HG03045 (cell line): ENCODE measurements around the gene TARDBP.
"Not testable (repeated sequence)": the region's sequence is repeated elsewhere in the genome, so short reads cannot be mapped to it uniquely, and the experiment has no call there.

Source experiments
- ATAC-seq: cut with Tn5 transposase; IDR thresholded peaks from one replicate; pipeline ENCODE4 v1.9.1; 2021; ENCODE audit warnings: mild to moderate bottlenecking, moderate library complexity; ENCODE audit not compliant: unreplicated experiment

Gene TARDBP

GRCh38 chr1:10992004-10992403, 20.4 kb upstream of the TARDBP start:
- not testable (repeated sequence) for ATAC-seq

DNA sequence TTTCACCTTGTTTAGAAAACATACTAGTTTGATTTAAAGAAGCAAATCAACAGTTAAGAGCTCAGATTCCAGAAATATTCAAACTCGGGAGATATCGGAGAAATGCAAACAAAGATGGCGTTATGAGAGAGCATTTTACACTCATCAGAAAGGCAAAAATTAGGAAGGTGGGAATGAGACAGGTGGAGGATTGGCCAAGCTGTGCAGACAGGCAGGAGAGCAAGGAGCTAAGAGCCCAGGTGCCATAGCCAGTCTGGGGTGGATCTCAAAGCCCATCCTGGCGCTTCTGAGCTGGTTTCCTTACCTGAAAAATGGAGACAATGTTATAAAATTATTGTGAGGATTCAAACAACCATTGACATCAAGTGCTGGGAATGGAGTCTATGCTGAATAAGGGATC, 19.6 kb upstream of the TARDBP start:
- no peak for ATAC-seq

DNA sequence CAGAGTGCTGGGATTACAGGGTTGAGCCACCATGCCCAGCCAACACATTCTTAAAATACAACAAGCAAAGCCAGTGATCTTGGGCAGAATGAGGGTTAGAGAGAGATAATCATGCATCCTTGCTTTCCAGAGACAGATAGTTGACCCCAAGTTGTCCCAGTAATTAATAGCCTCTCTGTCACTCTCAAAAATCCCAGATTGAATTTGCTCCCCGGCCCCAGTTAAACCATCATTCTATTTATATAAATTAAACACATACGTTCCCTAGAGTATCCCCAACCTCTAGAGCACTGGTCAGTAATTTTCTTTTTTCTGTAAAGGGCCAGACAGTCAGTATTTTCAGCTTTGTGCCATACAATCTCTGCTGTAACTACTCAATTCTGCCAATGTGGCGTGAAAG, 16.4 kb upstream of the TARDBP start:
- ATAC-seq = no peak

GRCh38 chr1:11000526-11000925, 11.9 kb upstream of the TARDBP start:
- no peak for ATAC-seq

DNA sequence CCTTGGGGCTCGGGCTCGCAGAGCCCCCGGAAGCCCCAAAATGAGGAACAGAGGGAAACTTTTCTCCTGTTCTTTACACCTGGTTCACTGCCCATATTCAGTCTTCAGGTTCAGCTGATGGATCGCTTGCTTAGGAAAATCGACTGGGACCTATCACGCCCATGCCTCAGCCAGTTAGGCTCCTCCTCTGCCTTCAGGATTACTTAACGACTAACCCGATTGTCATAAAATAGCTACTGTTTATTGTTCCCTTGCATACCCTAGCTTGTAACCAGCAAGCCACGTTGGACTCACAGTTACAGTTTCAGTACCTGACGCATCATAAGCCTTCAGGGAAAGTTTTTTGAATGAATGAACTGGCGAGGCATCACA, 692 bp downstream of the TARDBP start:
- no peak for ATAC-seq

DNA sequence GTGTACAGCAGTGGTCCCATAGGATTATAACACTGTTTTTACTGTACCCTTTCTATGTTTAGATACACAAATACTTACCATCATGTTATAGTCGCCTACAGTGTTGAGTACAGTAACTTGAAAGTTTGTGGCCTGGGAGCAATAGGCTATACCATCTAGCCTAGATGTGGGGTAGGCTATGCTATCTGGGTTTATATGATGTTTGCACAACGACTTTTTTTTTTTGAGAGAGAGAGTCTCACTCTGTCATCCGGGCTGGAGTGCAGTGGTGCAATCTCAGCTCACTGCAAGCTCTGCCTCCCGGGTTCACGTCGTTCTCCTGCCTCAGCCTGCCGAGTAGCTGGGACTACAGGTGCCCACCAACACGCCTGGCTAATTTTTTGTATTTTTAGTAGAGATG, 6.9 kb downstream of the TARDBP start:
- ATAC-seq = not testable (repeated sequence)

- no peak for ATAC-seq
Measured at GRCh38 chr1:11019971-11020370, 7.5 kb downstream of the TARDBP start.

DNA sequence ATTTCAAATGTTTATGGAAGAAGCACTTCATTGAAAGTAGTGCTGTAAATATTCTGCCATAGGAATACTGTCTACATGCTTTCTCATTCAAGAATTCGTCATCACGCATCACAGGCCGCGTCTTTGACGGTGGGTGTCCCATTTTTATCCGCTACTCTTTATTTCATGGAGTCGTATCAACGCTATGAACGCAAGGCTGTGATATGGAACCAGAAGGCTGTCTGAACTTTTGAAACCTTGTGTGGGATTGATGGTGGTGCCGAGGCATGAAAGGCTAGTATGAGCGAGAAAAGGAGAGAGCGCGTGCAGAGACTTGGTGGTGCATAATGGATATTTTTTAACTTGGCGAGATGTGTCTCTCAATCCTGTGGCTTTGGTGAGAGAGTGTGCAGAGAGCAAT, 10.7 kb downstream of the TARDBP start:
- ATAC-seq = no peak

DNA sequence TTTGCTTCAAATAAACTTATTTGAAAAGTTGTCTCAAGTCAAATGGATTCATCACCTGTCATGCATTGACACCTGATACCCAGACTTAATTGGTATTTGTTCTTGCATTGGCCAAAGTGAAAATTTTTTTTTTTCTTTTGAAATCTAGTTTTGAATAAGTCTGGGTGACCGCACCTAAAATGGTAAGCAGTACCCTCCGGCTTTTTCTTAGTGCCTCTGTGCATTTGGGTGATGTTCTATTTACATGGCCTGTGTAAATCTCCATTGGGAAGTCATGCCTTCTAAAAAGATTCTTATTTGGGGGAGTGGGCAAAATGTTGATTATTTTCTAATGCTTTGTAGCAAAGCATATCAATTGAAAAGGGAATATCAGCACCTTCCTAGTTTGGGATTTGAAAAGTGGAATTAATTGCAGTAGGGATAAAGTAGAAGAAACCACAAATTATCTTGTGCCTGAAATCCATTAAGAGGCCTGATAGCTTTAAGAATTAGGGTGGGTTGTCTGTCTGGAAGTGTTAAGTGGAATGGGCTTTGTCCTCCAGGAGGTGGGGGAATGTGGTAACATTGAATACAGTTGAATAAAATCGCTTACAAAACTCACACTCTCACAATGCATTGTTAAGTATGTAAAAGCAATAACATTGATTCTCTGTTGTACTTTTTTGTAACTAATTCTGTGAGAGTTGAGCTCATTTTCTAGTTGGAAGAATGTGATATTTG, 11.9 kb downstream of the TARDBP start:
- no peak for ATAC-seq

DNA sequence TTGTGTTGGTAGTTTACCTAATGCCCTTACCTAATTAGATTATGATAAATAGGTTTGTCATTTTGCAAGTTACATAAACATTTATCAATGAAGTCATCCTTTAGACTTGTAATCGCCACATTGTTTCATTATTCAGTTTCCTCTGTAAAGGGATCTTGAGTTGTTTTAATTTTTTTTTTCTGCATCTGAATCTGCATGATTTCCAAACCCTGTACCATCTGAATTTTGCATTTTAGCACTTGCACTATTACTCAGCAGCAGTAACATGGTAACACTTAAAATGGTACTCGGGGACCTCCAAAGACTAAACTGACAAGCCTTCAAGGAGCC, 12.4 kb downstream of the TARDBP start:
- ATAC-seq = no peak

GRCh38 chr1:11025618-11026017, 13.2 kb downstream of the TARDBP start:
- ATAC-seq = no peak

- no peak for ATAC-seq
Measured at GRCh38 chr1:11026052-11026451, 13.6 kb downstream of the TARDBP start.

DNA sequence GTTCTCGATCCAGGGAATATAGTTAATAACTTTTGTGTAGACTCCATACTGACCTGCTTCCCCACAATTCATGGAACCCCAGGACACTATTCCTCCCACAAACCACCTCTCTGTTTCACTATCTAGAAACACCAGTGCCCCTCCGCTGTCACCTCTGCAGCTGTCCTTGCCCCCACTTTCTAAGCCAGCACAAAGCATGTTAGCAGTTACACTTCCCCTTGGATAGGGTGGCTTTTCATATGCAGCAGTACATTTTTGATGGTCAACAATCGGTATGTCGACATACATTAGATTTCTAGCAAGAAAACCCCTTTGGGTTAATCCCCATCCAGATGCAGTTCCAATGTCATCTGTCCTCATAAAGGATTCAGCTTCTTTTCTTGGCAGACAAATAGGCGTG, 14.4 kb downstream of the TARDBP start:
- no peak for ATAC-seq

GRCh38 chr1:11027316-11027715, 14.9 kb downstream of the TARDBP start:
- no peak for ATAC-seq

DNA sequence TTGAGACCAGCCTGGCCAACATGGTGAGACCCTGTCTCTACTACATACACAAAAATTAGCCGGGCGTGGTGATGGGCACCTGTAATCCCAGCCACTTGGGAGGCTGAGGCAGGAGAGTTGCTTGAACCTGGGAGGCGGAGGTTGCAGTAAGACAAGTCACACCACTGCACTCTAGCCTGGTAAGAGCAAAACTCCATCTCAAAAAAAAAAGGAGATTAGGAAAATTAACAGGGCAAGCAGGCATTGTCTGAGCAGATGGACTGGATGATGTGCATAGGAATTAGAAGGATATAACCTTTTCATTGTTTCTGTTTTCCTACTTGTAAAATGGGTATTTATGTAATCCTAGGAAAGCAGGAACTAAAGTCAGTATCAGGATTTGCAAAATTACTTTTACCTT, 15.6 kb downstream of the TARDBP start:
- ATAC-seq = no peak

GRCh38 chr1:11030865-11031264, 18.4 kb downstream of the TARDBP start:
- ATAC-seq = no peak

GRCh38 chr1:11031624-11032262, 19.3 kb downstream of the TARDBP start:
- no peak for ATAC-seq

GRCh38 chr1:11037019-11037739, 24.7 kb downstream of the TARDBP start:
- ATAC-seq = not testable (repeated sequence)

GRCh38 chr1:11037740-11038182, 25.3 kb downstream of the TARDBP start:
- ATAC-seq = peak; percentile 50

- ATAC-seq = no peak
Measured at GRCh38 chr1:11039351-11040104, 27.1 kb downstream of the TARDBP start.

GRCh38 chr1:11040105-11040429, 27.6 kb downstream of the TARDBP start:
- not testable (repeated sequence) for ATAC-seq

DNA sequence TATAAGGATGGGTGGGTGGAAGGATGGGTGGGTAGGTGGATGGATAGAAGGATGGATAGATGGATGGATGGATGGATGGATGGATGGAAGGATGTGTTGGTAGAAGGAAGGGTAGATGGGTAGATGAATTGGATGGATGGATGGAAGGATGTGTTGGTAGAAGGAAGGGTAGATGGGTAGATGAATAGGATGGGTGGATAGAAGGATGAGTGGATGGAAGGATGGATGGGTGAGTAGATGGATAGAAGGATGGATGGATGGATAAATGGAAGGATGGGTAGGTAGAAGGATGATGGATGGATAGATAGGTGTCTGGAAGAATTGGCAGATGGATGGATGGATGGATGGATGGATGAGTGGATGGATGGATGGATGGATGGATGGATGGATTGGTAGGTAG, 28.6 kb downstream of the TARDBP start:
- no peak for ATAC-seq
